ENCODE measurements around the gene SLC39A1.

Gene SLC39A1

GRCh38 chr1:153963030-153963849 lies at the start of gene SLC39A1:
TSS of gene SLC39A1 (minus strand) at chr1:153963537. CDS start at chr1:153962715, 822 bp downstream.
- no peak for TF ChIP-seq GATA2 (IDR thresholded peaks at IDR 0.05; ENCODE audit: low read depth, low read length)

- no peak for TF ChIP-seq GATA3 (IDR thresholded peaks at IDR 0.05; ENCODE audit: low read depth, low read length)
- TF ChIP-seq GATA2 (IDR thresholded peaks at IDR 0.05; ENCODE audit: low read depth, low read length), result no peak
Measured at GRCh38 chr1:154012129-154012528, 48.8 kb upstream of the SLC39A1 start.

- TF ChIP-seq GATA3 (IDR thresholded peaks at IDR 0.05; ENCODE audit: low read depth, low read length) (no peak), GATA2 (IDR thresholded peaks at IDR 0.05; ENCODE audit: low read depth, low read length) (no peak)
Measured at GRCh38 chr1:154006136-154006535, 42.8 kb upstream of the SLC39A1 start.

GRCh38 chr1:154000420-154000819 lies 37.1 kb upstream of the SLC39A1 start:
- TF ChIP-seq GATA2 (IDR thresholded peaks at IDR 0.05; ENCODE audit: low read depth, low read length), result no peak
- no peak for TF ChIP-seq GATA3 (IDR thresholded peaks at IDR 0.05; ENCODE audit: low read depth, low read length)

GRCh38 chr1:153995640-153996039 lies 32.3 kb upstream of the SLC39A1 start:
- TF ChIP-seq GATA3 (IDR thresholded peaks at IDR 0.05; ENCODE audit: low read depth, low read length) (no peak), GATA2 (IDR thresholded peaks at IDR 0.05; ENCODE audit: low read depth, low read length) (no peak)

- TF ChIP-seq GATA2 (IDR thresholded peaks at IDR 0.05; ENCODE audit: low read depth, low read length) (no peak), GATA3 (IDR thresholded peaks at IDR 0.05; ENCODE audit: low read depth, low read length) (no peak)
Measured at GRCh38 chr1:153995202-153995601, 31.9 kb upstream of the SLC39A1 start.

GRCh38 chr1:153991806-153992205 lies 28.5 kb upstream of the SLC39A1 start:
- TF ChIP-seq GATA2 (IDR thresholded peaks at IDR 0.05; ENCODE audit: low read depth, low read length) (no peak), GATA3 (IDR thresholded peaks at IDR 0.05; ENCODE audit: low read depth, low read length) (no peak)

GRCh38 chr1:153991151-153991630 lies 27.9 kb upstream of the SLC39A1 start:
- no peak for TF ChIP-seq GATA3 (IDR thresholded peaks at IDR 0.05; ENCODE audit: low read depth, low read length)
- TF ChIP-seq GATA2 (IDR thresholded peaks at IDR 0.05; ENCODE audit: low read depth, low read length), result no peak; the same call in 1 of the 2 replicates

GRCh38 chr1:153990468-153991150 lies 27.3 kb upstream of the SLC39A1 start, which contains the start of gene RPS27:
TSS of gene RPS27 (plus strand) at chr1:153990762. CDS start at chr1:153990797, 35 bp downstream.
- TF ChIP-seq GATA2 (IDR thresholded peaks at IDR 0.05; ENCODE audit: low read depth, low read length) (peak; percentile 34), GATA3 (IDR thresholded peaks at IDR 0.05; ENCODE audit: low read depth, low read length) (no peak)

- TF ChIP-seq GATA3 (IDR thresholded peaks at IDR 0.05; ENCODE audit: low read depth, low read length) (no peak), GATA2 (IDR thresholded peaks at IDR 0.05; ENCODE audit: low read depth, low read length) (no peak)
Measured at GRCh38 chr1:153987621-153988020, 24.3 kb upstream of the SLC39A1 start.

GRCh38 chr1:153985941-153986761 lies 22.8 kb upstream of the SLC39A1 start, which contains the start of gene RAB13:
TSS of gene RAB13 (minus strand) at chr1:153986339. CDS start at chr1:153986236, 103 bp downstream.
- no peak for TF ChIP-seq GATA2 (IDR thresholded peaks at IDR 0.05; ENCODE audit: low read depth, low read length)
- TF ChIP-seq GATA3 (IDR thresholded peaks at IDR 0.05; ENCODE audit: low read depth, low read length), result no peak

- no peak for TF ChIP-seq GATA3 (IDR thresholded peaks at IDR 0.05; ENCODE audit: low read depth, low read length)
- TF ChIP-seq GATA2 (IDR thresholded peaks at IDR 0.05; ENCODE audit: low read depth, low read length), result no peak
Measured at GRCh38 chr1:153985341-153985912, 22.1 kb upstream of the SLC39A1 start.

GRCh38 chr1:153984123-153984894 lies 21.0 kb upstream of the SLC39A1 start:
- TF ChIP-seq GATA3 (IDR thresholded peaks at IDR 0.05; ENCODE audit: low read depth, low read length), result no peak

All from SH-SY5Y (cell line).